GM19372 (cell line): ENCODE measurements around the gene PGAP6.
"Not testable (repeated sequence)": the region's sequence is repeated elsewhere in the genome, so short reads cannot be mapped to it uniquely, and the experiment has no call there.

Source experiments
- ATAC-seq: cut with Tn5 transposase; IDR thresholded peaks from one replicate; pipeline ENCODE4 v1.9.1; 2021; ENCODE audit warnings: mild to moderate bottlenecking, low read depth, moderate library complexity; ENCODE audit not compliant: unreplicated experiment

The PGAP6 gene

DNA sequence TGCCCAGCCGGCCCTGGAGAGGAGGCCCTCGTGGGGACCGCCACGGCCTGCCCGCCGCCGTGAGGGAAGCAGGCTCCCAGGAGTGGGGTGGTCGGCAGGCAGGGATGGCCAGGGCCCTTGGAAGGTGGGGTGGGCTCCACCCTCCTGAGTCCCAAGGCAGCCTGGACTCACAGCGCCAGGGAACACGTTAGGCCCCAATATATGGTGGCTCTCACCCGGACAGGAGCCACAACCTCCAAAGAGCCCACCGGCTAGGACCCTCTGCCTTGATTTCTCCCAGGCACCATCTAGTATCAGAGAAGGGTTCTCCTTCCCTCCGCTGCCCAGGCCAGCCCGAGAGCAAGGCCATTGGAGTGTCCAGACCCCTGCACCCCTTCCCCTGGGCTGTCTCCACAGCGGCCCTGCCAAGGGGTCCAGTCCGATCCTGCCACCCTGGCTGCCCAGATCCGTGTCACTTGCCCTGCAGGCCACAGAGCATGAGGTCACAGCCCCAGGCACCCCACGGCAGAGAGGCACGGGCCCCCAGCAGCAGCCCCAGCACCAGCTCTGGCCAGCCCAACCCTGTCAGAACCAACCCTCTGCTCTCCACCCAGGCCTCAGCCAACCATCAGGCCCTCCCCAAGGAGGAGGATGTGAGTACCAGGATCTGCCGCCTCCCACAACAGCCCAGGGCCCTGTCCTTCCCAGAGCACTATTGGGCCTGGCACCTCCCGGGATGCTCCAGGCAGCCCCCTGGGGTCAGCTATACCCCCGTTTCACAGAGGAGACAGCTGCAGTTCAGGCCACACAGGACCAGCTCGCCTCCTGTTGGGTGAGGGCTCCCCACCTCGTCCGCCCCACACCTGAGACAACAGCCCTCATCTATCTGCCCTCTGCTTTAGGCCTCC, 28.1 kb downstream of the PGAP6 start:
- no peak for ATAC-seq

DNA sequence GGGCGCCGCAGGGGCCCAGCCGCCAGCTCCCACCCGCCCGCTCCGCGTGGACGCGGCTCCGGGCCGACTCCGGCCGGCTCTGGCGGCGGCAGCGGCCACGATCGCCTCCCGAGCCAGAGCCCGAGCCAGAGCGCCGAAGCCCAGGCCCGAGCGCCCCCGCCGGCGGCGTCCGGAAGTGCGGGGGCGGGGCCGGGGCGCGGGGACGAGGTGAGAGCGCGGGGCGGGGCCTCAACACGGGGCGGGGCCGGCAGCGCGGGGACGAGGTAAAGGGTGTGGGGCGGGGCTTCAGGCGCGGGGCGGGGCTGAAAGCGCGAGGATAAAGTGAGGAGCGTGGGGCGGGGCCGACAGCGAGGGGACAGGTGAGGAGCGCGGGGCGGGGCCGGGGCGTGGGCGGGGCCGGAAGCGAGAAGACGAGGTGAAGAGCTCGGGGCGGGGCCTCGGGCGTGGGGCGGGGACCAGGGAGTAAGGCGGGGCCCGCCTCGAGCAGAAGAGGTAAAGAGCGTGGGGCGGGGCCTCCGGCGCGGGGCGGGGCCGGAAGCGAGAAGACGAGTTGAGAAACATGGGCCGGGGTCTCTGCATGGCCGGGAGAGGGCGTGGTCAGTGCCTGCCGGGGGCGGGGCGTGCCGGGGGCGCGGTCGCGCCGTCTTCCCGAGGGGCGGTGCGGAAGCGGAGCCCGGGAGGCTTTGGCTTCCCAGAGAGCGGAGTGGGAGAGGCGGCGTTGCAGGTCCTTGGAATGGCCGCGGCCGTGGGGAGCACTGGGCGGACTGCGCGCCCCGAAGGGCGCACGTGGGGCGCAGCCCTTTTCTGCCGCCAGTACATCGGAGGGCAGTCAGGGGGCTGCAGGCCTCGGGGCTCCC, 29.0 kb downstream of the PGAP6 start, which contains the start of gene AXIN1:
AXIN1 (minus strand) TSS at position 177 of the 857 bp plus-strand sequence. CDS start 5,698 bp downstream, outside the sequence.
- peak; percentile 68 for ATAC-seq

DNA sequence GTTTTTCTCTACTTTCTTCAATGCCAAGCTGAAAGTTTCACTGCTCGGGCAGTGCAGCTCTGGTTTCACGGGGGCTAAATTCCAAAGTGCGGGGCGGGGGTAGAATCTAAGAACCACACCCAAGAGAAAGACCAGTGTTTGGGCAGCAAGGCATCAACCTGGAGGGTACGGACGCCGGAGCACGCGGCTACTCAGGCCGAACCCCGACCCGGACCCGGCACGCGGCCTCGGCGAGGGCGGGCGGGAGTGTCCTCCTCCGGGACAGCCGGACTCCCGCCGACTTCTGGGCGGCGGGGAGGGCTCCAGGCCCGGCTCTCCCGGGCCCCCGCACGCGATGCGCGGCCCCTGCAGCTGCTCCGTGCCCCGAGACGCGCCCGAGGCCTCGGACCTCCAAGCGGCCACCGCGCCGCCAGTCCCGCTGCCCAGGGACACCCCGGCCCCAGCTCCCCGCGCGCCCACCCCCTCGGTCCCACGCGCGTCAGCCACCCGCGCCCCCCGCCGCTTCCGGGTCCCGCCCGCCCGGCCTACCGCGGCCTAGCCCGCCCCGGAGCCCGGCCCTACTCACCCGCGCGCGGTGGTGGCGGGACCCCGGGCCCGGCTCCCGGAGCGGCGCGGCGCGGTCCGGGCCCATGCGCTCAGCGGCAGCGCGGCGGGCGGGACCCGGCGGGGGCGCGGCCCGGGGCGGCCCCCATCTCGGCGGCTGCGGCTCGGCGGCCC, 29.8 kb downstream of the PGAP6 start:
- no peak for ATAC-seq

DNA sequence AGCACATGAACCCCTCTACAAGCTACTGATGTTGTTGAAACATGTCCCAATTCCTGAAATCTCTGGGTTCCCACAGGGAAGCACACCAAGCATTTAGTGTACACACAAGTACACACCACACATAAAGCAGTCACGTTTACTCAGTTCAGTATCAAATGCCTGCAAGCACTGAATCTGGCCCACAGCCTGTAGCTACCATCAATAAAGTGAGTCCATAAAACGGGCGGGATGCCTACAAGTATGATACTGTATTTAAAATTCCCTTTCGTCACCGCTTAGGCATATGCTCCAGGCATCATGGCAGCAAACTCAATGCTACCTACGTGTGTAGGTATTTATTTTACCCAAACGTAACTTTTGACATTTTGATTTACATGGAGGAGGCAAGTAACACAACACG, 31.6 kb downstream of the PGAP6 start:
- no peak for ATAC-seq

DNA sequence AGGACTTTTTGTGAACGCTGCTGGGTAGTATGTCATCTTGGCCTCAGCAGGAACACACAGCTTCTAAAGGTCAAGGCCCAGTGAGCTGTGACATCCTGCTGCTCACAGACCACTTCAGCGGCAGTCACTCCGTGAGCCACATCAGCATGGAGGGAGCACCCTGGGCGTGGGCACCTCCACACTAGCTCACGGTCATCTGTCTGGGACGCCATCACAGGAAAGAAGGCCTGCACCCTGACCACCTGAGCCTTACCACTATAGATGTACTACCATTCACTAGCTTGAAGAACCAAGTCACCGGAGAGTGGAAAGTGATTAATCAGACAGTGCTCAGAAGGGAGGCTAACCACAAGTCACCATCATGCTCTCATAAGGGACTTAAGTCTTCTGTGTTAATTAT, 32.6 kb downstream of the PGAP6 start:
- ATAC-seq, result no peak

DNA sequence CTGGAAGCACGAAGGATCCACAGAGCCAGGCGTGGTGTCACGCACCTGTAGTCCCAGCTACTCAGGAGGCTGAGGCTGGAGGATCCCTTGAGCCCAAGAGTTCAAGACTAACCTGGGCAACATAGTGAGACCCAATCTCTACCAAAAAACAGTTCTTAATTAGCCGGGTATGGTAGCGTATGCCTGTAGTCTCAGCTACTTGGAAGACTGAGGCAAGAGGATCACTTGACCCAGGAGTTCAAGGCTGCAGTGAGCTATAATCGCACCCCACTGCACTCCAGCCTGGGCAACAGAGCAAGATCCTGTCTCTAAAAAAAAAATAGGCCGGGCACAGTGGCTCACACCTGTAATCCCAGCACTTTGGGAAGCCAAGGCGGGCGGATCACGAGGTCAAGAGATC, 33.3 kb downstream of the PGAP6 start:
- ATAC-seq, result not testable (repeated sequence)

DNA sequence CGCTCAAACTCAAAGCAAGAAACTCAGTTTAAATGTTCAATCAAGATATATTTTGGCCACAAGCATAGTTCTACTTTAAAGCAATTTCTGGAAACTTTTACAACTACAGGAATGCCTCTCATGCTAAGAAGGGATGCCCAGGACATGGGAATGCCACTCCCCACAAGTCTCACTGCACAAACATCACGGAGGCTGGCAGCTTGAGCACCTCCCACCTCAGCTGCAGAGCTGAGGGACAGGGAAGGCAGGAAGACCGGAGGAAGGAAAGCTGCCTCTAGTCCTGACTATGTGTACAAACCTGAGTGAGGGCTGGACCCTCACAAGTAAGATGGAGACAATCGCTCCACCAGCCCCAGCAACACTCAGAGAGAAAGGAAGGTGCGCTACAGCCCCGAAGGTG, 34.6 kb downstream of the PGAP6 start:
- ATAC-seq, result no peak

DNA sequence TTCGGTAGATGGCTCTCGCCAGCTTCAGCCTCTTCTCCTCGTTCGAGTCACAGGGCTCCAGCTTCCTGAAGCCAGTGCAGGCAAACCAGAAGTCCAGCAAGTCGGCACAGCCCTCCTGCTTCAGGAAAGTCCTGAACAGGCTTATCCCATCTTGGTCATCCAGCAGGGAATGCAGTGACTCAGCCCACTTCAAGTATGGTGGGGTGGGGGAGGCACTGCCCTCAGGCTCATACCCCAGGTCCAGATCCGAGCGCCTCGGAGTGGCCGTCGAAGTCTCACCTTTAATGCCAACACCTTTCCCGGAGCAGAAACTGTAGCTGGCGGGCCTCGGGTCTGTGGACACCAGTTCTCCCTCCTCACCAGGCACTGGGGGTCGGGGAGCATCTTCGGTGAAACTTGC, 35.2 kb downstream of the PGAP6 start:
- no peak for ATAC-seq

DNA sequence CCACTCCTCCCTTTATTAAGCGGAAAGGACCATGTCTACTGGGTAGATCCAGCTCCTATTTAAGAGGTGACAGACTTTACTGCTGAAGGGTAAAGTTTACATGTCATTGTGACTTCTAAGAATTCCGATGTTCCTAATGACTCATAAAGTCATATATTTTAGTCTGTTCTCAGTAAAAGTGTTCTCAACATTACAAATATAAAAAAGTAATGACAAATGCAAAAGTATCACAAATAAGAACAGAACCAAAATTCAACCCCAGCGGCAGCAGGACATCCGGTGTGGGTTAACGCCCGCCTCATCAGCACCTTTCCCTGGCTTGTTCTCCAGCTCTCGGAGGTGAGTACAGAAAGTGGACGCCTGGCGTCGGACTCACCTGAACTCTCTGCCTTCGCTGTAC, 36.0 kb downstream of the PGAP6 start:
- no peak for ATAC-seq

DNA sequence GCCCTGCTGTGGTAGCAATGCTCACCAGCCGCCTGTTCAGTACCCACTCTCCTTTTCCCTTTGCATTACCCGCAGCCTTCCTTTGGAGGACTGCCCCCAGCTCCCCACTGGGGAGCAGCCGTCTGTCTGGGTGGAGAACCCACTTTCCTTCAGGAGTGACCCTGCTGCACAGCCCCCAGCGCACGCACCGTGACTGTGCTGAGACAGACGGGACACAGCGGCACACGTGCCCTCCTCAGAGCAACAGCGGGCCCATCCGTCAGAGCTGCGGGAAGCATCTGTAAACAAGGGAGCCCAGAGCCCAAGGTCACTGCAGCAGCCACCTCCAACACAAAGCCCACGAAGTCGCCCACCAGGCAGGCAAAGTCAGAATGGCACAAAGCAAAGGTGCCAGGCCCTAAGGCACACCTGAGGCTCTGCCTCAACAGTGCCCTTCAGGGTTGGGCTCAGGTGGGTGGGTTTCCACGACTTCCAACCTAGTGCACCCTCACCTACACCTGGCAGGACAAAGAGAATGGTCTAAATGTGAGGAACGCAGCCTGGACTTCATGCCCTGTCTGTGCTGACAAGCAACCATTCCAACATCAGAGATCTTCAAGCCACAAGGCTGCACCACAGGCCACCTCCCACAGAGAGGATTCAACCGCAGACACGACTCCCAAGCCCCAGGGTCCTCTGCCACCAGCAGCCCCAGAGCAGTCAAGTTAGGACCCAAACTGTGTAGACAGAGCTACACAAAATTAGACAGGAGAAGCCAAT, 39.1 kb downstream of the PGAP6 start:
- ATAC-seq, result no peak

DNA sequence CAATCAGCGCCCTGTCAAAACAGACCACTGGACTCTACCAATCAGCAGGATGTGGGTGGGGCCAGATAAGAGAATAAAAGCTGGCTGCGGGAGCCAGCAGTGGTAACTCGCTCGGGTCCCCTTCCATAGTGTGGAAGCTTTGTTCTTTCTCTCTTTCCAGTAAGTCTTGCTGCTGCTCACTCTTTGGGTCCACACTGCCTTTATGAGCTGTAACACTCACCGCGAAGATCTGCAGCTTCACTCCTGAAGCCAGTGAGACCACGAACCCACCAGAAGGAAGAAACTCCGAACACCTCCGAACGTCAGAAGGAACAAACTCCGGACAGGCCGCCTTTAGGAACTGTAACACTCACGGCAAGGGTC, 39.8 kb downstream of the PGAP6 start:
- ATAC-seq, result not testable (repeated sequence)

DNA sequence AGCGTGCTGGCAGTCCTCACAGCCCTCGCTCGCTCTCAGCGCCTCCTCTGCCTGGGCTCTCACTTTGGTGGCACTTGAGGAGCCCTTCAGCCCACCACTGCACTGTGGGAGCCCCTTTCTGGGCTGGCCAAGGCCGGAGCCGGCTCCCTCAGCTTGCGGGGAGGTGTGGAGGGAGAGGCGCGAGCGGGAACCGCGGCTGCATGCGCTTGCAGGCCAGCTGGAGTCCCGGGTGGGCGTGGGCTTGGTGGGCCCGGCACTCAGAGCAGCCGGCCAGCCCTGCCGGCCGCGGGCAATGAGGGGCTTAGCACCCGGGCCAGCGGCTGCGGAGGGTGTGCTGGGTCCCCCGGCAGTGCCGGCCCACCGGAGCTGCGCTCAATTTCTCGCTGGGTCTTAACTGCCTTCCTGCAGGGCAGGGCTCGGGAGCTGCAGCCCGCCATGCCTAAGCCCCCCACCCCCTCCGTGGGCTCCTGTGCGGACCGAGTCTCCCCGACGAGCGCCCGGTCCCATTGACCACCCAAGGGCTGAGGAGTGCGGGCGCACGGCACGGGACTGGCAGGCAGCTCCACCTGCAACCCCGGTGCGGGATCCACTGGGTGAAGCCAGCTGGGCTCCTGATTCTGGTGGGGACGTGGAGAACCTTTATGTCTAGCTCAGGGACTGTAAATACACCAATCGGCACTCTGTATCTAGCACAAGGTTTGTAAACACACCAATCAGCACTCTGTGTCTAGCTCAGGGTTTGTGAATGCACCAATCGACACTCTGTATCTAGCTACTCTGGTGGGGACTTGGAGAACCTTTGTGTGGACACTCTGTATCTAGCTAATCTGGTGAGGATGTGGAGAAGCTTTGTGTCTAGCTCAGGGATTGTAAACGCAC, 40.4 kb downstream of the PGAP6 start:
- ATAC-seq, result not testable (repeated sequence)

DNA sequence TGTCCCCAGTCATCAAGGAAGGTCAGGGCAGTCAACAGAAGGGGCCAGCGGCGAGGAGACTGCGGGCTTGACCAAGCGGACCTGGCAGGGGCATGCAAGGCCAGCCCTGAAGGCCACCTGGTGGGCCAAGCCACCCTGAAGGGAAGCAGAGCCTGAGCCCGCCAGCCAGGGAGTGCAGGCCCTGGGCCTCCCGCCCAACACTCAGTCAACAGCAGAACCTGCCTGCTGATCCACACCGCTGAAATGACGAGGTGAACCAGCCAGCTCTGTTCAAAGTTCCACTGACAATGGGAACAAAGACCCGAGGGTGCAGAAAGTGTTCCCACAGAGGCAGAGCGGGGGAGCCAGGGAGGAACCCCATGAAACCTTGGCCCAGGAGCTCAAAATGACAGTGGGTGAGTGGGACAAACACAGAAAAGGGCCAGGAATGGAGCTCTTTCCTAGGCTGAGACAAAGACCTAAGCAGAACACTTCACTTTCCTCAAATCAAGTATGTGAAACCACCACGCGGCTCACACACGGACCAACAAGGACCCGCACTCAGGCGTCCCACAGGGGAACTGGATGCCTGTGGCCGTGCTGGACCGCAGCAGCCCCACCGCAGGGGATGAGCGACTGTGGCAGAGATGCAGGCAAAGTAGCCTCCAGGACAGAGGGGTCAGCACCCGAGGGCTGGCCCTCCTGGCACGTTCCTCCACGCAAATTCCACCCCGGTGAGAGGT, 41.2 kb downstream of the PGAP6 start:
- no peak for ATAC-seq

DNA sequence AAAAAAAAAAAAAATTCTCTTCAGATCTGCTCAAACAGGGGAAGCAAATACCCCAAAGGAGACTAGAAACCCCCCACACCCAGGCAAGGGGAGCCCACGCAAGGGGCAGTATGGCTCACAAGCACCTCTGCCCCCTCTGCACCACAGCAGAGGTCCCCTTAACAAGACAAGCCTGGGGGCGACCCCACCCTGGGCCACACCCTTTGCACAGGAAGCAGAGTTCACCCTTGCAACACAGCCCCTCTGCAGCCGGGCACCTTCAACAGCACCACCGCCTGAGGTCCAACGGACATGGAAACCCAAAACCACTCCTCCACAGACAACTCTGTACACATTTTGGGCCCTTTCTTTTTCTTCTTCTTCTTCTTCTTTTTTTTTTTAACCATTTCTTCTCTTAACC, 42.1 kb downstream of the PGAP6 start:
- no peak for ATAC-seq

DNA sequence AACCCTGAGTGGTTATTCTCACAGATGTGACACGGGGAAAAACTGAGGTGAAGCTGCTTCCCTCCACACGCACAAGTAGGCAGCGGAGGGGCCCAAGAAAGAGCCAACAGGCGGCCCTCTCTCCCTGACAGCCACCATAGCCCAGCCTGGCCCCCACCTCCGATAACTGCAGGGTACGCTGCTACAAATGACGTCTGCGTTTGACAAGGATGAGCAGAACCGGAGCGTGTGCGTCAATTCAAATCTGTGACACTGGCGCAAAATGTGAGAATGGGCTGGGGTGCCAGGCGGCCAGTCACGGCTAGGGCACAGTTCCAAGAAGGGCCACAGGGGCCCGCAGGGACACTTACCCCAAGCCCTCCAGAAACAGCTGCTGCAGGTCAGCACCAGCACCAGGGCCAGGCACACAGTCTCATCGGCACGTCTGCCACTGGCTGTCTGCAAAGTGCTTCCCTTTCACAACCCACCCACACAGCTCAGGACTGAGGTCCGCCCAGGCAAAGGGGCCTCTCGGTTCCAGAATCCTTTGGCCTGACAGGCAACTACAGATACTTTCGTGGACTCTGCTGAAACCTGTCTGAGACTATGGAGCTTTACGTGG, 43.7 kb downstream of the PGAP6 start:
- ATAC-seq, result no peak

DNA sequence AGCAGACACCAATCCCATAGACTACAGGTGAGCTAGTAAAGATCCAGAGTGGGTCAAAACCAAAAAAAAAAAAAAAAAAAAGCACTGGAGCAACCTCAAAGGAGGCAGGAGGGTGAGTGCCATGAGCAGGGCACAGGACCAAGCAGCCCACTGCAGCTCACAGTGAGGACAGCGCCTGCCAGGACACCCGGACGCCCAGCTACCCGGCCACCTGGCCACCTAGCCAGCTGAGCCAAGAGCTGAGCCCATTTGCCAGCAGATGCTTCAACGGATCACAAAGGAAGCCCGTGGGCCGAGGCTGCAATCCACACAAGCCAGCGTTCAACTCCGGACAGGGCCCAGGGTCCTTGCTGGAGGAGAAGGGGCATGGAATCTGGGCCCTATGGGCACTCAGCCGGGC, 44.3 kb downstream of the PGAP6 start:
- ATAC-seq, result no peak

DNA sequence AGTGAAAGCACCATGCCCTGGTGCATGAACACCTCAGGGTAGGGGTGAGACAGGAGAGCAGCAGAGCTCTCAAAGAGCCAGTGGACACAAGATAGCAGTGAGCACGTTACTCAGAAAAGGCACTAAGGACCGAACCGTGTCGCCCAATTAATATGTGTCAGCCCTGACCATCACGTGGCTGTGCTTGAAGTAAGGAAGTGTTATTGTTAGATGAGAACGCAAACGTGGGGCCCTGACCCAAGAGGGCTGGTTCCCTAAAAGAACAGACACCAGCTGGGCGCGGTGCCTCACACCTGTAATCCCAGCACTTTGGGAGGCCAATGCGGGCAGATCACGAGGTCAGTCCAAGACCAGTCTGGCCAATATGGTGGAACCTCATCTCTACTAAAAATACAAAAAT, 45.5 kb downstream of the PGAP6 start:
- ATAC-seq, result no peak
